Activated CD4-positive, alpha-beta T cell treated with anti-CD3 and anti-CD28 coated beads, Interleukin-2, amount 50 U/mL, for 24 hours (primary cell): Measurements from ENCODE around the gene ZFP57.
A peak's percentile ranks its signal among the peaks of the same experiment; 100 is the strongest.

Experiments
- DNase-seq, 2 donors: peaks; one replicate each; pipeline ENCODE4 v3.0.0-alpha.2; 2020; ENCODE audit warnings: low read depth in 1 of 2, low spot score in 1 of 2

Gene ZFP57

DNA sequence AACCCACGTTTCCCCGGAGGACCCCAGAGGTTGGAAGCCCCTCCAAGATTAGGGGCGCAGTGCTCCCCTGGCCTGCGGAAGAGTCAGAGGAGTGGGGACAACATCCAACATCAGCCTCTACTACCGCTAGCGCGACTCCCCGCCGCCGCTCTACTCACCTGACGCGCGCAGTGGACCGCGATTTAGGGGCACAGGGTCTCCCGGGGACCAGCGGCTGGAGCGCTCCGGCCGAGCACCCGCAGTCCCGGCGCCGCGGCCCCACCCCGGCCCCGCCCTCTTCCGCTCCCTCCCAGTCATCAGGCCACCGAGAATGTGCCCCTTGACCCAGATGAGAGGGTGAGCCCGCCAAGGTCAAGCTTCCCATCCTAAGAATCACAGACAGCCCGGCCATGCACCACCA lies at the start of gene ZFP57:
ZFP57 (minus strand) TSS at position 249 of the 400 bp plus-strand sequence. CDS start 4,149 bp downstream, outside the sequence.
- no peak for DNase-seq

DNA sequence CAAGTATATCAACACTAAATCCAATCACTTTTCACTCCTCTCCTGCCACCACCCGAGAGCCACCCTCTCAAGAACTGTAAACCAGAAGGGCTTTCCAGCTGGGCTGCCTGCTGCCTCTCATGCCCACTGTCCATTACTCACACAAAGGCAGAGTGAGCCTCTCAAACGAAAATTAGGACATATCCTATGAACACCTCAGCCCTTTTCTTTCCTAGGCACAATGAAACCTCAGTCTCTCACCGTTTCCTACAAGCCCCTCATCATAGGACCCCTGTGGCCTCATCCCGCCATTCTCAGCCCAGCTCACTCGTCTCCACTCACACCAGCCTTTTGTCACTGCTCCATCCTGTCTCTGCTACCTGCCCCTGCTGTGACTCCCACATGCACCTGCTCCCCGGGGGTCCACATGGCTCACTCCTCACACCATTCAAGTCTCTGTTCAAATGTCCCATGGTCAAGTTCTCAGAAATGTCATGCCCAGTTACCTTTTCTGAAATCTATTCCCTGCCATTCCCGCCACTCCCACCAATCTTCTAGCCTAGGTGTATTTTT lies 49.7 kb upstream of the ZFP57 start:
- no peak for DNase-seq

DNA sequence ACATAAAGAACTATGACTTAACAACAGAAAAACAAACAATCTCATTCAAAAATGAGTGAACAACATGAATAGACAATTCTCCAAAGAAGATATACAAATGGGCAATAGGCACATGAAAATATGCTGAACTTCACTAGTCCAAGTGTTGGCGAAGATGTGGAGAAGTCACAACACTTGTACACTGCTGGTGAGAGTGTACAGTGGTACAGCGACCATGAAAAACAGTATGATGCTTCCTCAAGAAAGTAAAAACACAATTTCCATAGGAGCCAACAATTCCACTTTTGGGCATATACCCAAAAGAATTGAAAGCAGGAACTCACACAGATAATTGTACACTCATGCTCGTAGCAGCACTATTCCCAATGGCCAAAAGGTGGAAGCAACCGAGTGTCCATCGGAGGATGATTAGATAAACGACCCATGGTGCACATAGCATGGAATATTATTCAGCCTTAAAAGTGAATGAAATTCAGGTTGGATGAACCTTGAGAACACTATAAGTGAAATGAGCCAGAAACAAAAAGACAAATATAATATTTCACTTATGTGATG lies 48.9 kb upstream of the ZFP57 start:
- DNase-seq, result no peak

DNA sequence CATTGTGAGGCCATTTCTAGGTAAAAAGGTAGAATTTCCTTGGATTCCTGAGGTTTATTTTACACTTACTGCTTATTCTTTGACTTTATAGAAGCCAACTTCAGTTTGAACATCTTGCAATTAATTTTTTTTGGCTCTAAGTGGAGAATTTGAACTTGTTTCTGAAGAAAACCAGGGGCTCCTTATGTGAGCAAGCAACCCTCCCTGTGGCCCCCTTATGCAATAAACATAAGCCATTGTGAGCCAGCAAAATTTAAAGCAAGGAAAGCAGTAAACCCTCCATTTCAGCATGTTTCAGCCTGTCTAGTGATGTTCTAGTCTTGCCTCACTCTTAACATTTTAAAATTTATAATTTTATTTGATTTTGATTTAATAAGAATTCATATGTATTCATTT lies 47.9 kb upstream of the ZFP57 start:
- no peak for DNase-seq

DNA sequence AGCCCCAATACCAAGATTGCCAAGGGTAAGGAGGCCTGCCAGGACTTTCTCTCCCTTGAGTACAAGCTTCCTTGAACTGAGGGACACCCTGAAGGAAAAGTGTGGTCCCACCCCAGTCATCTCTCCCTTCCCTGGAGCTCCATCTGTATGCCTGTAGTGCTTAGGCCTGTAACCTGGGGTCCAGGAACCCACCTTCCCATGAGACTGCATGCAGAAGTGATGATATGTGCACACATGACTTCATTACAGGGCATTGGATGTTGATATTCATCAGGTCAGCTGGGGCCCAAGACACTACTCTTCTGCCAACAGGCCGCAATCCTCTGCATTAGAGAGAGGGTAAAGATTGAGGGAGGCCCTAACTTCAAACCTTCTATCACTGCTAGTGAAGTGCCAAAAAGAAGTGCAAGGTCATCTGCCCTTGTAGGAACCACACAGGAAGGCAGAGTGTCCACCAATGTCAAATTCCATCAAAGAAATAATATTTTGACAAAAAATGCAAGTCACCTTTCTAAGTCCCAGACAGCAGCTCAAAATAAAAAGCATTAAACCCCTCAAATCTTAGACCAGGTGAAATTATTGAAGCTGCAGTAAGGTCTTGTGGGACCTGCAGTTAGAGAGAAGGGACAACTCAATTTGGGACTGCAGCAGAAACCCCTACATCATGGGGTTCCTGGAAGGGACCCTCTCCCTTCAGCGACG lies 47.4 kb upstream of the ZFP57 start:
- DNase-seq, result no peak

DNA sequence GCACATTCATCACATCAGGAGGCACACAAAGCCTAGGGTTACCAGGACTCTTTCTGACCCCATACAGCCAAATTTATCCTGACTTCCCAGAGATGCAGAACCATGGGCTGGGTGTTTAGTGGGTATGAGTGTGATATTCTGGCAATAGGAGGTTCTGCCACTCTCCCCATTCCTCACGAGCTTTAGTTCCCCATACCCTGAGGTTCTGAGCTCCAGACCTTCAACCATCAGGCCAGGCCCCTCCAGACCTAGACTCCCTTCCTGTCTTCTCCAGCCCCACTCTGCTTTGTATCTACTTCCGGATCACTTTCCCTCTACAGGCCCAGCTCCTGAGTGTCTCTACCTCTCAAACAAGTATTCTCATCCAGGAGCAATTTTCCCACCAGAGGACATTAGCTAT lies 46.7 kb upstream of the ZFP57 start:
- no peak for DNase-seq

DNA sequence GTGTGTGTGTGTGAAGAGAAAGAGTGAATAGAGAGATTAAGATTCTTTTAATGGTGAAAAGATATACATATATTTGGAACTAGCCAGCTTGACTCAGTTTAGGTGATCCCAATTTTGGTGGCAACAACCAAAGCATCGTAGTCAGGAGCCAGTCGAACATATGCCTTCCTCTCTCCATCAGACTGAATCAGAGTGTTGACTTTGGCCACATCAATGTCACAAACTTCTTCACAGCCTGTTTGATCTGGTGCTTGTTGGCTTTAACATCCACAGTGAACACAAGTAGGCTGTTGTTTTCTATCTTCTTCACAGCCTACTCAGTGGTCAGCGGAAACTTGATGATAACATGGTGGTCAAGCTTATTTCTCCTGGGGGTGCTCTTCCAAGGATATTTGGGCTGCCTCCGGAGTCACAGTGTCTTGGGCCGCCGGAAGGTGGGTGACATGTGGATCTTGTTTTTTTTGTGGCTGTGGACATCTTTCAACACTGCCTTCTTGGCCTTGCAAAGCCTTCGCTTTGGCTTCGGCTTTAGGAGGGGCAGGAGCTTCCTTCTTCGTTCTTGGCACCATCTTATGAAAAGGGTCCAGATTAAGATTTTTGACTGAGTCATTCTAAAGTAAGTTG lies 45.7 kb upstream of the ZFP57 start:
- no peak for DNase-seq

DNA sequence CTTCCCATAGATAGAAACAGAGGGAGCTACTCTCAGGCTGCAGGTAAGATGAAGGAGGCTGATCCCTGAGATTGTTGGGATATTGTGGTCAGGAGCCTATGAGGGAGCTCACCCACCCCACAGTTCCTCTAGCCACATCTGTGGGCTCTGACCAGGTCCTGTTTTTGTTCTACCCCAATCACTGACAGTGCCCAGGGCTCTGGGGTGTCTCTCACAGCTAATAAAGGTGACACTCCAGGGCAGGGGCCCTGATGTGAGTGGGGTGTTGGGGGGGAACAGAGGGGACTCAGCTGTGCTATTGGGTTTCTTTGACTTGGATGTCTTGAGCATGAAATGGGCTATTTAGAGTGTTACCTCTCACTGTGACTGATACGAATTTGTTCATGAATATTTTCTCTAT lies 45.0 kb upstream of the ZFP57 start:
- no peak for DNase-seq

DNA sequence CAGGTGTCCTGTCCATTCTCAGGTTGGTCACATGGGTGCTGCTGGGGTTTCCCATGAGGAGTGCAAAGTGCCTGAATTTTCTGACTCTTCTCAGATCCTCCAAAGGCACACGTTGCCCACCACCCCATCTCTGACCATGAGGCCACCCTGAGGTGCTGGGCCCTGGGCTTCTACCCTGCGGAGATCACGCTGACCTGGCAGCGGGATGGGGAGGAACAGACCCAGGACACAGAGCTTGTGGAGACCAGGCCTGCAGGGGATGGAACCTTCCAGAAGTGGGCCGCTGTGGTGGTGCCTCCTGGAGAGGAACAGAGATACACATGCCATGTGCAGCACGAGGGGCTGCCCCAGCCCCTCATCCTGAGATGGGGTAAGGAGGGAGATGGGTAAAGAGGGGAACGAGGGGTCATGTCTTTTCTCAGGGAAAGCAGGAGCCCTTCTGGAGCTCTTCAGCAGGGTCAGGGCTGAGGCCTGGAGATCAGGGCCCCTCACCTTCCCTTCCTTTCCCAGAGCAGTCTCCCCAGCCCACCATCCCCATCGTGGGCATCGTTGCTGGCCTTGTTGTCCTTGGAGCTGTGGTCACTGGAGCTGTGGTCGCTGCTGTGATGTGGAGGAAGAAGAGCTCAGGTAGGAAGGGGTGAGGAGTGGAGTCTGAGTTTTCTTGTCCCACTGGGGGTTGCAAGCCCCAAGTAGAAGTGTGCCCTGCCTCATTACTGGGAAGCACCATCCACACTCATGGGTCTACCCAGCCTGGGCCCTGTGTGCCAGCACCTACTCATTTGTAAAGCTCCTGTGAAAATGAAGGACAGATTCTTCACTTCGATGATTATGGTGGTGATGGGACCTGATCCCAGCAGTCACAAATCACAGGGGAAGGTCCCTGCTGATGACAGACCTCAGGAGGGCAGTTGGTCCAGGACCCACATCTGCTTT lies 44.3 kb upstream of the ZFP57 start:
- DNase-seq, result no peak

DNA sequence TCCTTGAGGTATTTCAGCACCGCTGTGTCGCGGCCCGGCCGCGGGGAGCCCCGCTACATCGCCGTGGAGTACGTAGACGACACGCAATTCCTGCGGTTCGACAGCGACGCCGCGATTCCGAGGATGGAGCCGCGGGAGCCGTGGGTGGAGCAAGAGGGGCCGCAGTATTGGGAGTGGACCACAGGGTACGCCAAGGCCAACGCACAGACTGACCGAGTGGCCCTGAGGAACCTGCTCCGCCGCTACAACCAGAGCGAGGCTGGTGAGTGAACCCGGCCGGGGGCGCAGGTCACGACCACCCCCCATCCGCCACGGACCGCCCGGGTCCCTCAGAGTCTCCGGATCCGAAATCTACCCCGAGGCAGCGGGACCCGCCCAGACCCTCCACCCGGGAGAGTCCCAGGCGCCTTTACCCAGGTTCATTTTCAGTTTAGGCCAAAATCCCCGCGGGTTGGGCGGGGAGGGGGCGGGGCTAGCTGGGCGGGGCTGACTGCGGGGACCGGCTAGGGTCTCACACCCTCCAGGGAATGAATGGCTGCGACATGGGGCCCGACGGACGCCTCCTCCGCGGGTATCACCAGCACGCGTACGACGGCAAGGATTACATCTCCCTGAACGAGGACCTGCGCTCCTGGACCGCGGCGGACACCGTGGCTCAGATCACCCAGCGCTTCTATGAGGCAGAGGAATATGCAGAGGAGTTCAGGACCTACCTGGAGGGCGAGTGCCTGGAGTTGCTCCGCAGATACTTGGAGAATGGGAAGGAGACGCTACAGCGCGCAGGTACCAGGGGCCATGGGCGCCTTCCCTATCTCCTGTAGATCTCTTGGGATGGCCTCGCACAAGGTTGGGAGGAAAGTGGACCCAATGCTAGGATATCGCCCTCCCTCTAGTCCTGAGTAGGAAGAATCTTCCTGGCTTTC lies 43.0 kb upstream of the ZFP57 start:
- DNase-seq, result peak; percentile 57 to 74

DNA sequence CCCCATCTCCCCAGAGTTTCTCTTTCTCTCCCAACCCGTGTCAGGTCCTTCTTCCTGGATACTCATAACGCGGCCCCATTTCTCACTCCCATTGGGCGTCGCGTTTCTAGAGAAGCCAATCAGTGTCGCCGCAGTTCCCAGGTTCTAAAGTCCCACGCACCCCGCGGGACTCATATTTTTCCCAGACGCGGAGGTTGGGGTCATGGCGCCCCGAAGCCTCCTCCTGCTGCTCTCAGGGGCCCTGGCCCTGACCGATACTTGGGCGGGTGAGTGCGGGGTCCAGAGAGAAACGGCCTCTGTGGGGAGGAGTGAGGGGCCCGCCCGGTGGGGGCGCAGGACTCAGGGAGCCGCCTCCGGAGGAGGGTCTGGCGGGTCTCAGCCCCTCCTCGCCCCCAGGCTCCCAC lies 42.3 kb upstream of the ZFP57 start, which contains the start of gene HLA-F:
HLA-F (plus strand) TSS at position 173 of the 404 bp plus-strand sequence; CDS start at position 203, 30 bp downstream.
- peak; percentile 55 to 80 for DNase-seq

DNA sequence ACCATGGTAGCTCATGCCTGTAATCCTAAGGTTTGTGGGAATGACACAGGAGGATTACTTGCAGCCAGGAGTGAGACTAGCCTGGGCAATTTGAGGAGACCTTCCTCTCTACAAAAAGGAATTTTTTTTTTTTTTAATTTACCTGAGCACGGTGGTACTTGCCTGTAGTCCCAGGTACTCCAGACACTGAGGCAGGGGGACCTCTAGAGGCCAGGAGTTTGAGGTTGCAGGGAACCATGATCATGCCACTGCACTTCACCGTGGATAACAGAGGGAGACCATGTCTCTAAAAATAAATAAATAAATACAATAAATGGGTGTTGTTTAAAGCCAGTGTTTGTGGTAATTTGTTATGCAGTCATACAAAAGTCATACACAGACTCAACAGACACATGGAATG lies 39.9 kb upstream of the ZFP57 start:
- no peak for DNase-seq

DNA sequence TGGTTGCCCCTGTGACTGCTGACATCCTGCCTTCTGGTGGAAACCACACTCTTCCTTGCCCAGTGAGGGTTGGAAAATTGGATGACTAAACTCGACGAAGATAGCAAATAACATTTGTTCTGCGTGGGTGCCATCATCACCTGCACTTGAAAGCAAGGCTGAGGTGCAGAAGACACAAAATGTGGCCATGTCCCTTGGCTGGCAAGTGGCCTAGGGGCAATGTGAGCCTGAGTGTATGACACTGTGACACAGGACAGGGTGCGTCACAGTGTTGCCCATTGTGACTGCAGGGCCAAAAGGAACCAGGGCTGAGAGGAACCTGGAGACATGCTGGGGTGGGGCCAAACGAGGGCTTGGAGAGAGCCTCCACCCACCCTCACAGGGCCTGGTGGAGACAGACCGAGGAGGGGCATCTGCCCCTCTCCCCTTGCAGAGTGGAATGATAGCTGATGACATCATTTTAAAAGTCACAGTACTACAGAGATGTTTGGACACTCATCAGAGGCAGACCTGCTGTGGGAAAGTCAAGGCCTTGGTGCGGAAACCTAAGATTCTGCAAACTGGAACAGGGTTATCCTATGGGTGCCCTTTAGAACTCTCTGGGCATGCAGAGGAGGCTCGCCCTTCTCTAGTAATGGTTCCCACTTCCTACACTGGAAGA lies 29.5 kb upstream of the ZFP57 start:
- no peak for DNase-seq

DNA sequence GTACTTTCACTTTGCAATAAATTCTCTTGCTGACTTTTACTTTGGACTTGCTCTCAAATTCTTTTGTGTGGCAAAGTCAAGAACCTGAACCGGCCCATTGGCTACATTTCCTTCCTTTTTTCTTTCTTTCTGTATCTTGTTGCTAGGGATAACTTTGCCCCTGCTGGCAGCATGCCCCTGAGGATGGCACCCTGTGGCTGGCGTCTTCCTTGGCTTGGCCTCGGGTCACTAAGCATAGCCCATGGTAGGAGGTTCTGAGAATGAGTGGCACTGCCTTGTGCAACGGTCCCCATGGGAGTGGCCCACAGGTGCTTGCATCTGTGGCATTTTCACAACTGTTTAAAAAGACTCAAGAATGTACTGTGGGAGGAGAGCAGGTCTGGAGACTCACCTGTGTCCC lies 28.2 kb upstream of the ZFP57 start:
- no peak for DNase-seq

DNA sequence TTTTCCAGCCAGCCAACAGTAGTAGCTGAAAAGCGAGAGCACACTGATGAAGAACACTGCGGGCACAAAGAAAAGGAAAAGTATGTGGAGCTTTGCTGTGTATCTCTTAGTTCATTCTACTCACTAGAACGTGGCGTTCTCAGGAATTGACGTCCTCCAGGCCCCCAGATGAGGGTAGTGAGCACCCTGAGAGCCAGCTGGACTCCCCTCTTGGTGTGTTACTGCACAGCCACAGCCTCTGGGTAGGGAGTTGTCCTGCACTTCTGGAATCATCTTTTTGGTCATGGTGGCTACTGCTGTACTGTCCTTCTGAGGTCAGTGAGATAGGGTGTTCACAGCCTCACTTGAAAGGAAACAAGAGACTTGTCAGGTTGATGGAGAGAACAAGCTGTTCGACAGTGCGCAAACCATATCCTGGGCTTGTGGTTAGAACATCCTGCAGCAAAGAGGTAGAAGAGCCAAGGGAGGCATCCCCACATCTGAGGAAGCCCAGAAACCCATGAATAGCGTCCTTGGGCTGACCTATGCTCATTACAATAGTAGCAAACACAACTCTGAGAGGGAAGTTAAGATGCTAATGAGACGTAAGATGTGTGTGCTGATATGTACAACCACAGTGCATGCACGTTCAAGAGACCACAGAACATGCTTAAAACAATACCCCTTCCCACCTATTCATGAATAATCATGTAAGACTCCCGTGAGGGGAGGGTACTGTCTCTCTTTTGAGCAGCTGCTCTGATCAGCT lies 27.7 kb upstream of the ZFP57 start:
- peak in 1 of 2 donors; percentile 41 for DNase-seq

DNA sequence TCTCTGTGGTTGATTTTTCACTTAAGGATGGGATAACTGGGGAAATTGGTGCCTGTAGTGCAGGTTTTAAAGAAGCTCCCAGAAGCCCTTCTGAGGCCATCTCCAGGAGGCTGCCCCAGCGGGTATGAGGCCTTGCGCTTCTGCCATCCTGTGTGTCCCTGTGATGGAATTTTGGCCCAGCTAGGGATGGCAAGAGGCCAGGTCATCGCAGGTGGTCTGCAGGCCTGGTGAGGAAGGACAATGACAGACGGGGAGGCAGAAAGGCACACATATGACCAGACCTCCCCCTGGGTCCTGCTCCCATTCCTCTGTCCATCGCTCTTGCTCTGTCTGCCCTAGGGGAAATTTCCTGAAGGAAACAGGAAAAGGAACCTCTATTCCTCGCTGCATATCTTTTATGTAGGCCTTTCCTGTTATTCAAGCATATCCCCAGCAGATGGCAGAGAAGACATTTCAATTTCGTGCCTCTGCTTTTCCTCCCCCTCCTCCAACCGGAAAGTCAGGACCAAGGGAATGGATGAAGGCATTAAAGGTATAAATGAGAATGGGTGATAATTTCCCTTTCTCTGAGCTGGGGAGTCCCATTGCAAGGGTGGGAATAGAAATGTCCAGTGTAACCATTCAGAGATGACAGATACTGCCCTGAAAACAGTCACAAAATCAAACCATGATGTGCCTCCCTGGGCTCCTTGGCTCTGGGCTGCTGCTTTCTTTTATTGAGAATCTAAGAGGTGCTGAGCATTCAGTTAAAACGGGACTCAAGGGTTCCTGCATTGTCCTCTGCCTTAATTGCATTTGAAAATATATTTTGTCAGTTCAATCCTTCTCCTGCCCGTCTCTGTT lies 24.7 kb upstream of the ZFP57 start:
- DNase-seq, result no peak

DNA sequence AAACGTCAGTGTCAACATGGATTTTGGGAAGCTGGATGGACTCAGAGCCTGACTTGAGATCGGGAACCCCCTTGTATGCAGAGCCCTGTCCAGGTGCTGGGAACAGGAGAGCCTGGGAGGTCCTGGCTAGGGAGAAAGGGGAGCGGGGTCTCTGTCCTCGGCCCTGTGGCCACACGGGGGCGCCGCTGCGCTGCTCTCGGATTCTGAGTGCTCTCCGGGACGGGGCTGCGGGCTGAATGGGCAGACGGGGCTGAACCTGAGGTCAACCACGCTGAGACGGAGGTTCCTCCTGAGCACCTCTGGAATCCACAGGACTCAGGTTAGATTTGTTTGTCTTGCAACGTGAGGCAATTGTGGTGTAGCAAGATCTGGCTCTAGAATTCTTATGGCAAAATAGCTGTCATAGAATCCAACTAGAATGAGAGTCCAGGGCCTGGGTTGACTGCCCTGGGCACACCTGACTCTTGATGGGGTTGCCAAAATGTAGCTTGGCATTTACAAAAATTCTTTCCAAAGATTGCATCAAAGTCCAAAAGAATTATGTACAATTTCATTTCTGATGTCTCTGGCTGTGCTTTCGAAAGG lies 21.7 kb upstream of the ZFP57 start:
- DNase-seq, result peak; percentile 61 to 71
